Loucy (cell line): ENCODE measurements around the gene ODAD3.

ENCODE experiments used
- H2AFZ ChIP-seq: fragments of 200-600 bp; sonication (generic); 2 replicates; pipeline ENCODE4 v1.6.0; 2016; ENCODE audit warnings: antibody characterized with exemption, mild to moderate bottlenecking, low read length, moderate library complexity
- H3F3A ChIP-seq: fragments of 200-600 bp; 2 replicates; pipeline ENCODE4 v1.6.0; 2016; ENCODE audit warnings: antibody characterized with exemption, low read depth, mild to moderate bottlenecking
- H3K27me3 ChIP-seq: fragments of 200-600 bp; sonication (generic); 2 replicates; pipeline ENCODE4 v1.6.1; 2014; ENCODE audit warnings: low read length, mild to moderate bottlenecking; ENCODE audit not compliant: insufficient read depth, poor library complexity, severe bottlenecking
- H3K36me3 ChIP-seq: fragments of 200-600 bp; sonication (generic); 2 replicates; pipeline ENCODE4 v1.6.1; 2016; ENCODE audit warnings: low read length; ENCODE audit not compliant: insufficient read depth
- H3K4me1 ChIP-seq: fragments of 200-600 bp; sonication (generic); 2 replicates; pipeline ENCODE4 v1.5.1; 2014; ENCODE audit warnings: low read length, mild to moderate bottlenecking; ENCODE audit not compliant: insufficient read depth, poor library complexity, severe bottlenecking
- H3K4me2 ChIP-seq: fragments of 200-600 bp; sonication (generic); 2 replicates; pipeline ENCODE4 v1.6.0; 2014; ENCODE audit warnings: antibody characterized with exemption, low read length, low read depth, mild to moderate bottlenecking; ENCODE audit not compliant: poor library complexity, severe bottlenecking
- H3K4me3 ChIP-seq: fragments of 200-600 bp; sonication (generic); 2 replicates; pipeline ENCODE4 v1.5.1; 2014; ENCODE audit warnings: low read length, mild to moderate bottlenecking, mixed read lengths; ENCODE audit not compliant: poor library complexity, severe bottlenecking
- H3K79me2 ChIP-seq: fragments of 200-600 bp; sonication (generic); 2 replicates; pipeline ENCODE4 v1.6.1; 2014; ENCODE audit warnings: low read length; ENCODE audit not compliant: insufficient read depth
- H3K9ac ChIP-seq: fragments of 200-600 bp; sonication (generic); 2 replicates; pipeline ENCODE4 v1.6.0; 2014; ENCODE audit warnings: mild to moderate bottlenecking, low read depth, low read length, moderate library complexity; ENCODE audit not compliant: poor library complexity, severe bottlenecking
- H3K9me2 ChIP-seq: fragments of 200-600 bp; sonication (generic); replicated peaks from 2 replicates; pipeline ENCODE4 v1.6.1; 2016; ENCODE audit warnings: low read depth, low read length, mixed read lengths
- H3K9me3 ChIP-seq: fragments of 200-600 bp; sonication (generic); 2 replicates; pipeline ENCODE4 v1.6.1; 2014; ENCODE audit warnings: mild to moderate bottlenecking, antibody characterized with exemption, low read length, low read depth; ENCODE audit not compliant: insufficient read depth
- H4K20me1 ChIP-seq: fragments of 200-600 bp; sonication (generic); 2 replicates; pipeline ENCODE4 v1.6.0; 2014; ENCODE audit warnings: antibody characterized with exemption, low read length, mild to moderate bottlenecking; ENCODE audit not compliant: insufficient read depth, poor library complexity, severe bottlenecking
- EZH2phosphoT487 ChIP-seq: fragments of 200-600 bp; IDR thresholded peaks from 2 replicates; pipeline ENCODE4 v1.6.1; 2018; ENCODE audit warnings: antibody characterized with exemption, mild to moderate bottlenecking, moderate library complexity, borderline replicate concordance
- TF ChIP-seq, protein P1 (sequence below): fragments of 200-600 bp; sonication (generic); conservative IDR thresholded peaks from 2 replicates; pipeline ENCODE4 v1.5.1; 2014; ENCODE audit warnings: mild to moderate bottlenecking, antibody characterized with exemption, low read length

ODAD3 gene

DNA sequence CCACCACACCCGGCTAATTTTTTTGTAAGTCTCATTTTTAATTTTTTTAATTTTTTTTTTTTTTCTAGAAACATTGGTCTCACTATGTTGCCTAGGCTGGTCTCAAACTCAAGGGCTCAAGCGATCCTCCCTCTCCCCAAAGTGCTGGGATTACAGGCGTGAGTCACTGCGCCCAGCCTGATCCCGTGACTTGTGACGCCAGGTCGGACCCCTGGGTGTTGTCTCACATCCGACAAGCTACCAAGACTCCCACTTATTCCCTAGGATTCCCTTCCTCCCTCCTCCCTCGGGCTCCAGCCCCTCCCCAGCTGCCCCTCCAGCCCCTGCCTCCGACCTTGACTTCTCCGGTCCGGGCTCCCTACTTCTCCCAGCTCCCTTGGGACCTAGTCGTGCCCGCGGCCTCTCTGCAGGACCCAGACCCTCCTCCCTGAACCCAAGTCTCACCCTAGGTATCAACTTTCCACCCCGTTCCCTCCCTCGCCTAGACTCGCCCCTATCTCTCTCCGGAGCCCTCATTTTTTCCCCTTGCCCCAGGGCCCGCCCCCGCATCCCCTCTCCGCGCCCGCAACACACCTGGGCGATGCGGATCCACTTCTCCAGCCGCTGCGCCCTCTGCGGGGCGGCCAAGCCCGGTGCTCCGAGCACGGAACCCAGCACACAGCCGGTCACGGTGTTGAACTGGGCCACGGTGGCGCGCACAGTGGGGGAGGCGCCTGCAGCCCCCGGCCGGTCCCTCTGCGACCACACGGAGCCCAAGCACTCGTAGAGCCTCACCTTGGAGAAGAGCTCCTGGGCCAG, 28.9 kb downstream of the ODAD3 start:
- Histone ChIP-seq H2AFZ (no peak overlapping the region), H3K4me2 (no peak overlapping the region), H3F3A (no peaks in the 10 kb centered on the region)

DNA sequence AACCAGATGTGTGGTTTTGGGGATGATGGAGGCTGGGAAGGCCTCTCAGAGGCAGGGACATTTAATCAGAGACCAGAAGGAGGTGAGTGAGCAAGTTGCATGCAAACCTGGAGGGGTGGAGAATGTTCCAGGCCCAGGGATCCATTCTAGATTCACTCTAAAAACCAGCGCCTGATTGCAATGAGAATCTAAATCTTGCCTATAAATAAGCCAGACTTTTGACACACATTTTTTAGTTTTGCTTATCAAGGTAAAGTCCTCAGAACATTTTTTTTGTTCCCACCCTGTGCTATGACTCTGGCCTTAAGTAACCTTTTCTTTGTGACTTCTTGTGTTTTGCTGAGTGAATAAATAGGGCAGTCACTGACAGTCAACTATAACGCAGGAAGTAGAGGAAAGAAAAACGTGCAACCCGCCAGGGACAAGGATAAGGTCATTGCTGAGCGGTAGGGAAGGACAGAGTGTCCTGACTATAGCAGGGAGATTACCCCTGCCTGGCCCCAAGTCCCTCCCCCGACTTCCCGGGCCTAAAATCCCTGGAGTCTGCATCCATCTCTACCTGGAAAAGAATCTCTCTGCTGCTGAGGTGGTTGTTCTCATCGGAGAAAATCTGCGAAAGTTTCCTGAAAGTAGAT, 30.2 kb downstream of the ODAD3 start:
- Histone ChIP-seq H3K4me1 (no peaks in the 10 kb centered on the region), H3K9me3 (no peaks in the 10 kb centered on the region), H3K9ac (no peak overlapping the region), H4K20me1 (no peaks in the 10 kb centered on the region), H3K79me2 (no peaks in the 10 kb centered on the region), H3K27me3 (no peaks in the 10 kb centered on the region), H3K9me2 (no peaks in the 10 kb centered on the region), H2AFZ (no peak overlapping the region; the same call in 1 of the 2 replicates), H3F3A (no peaks in the 10 kb centered on the region), H3K4me2 (no peak overlapping the region), H3K4me3 (no peak overlapping the region), H3K36me3 (no peaks in the 10 kb centered on the region)
- no peak for TF ChIP-seq EZH2phosphoT487
- TF ChIP-seq, protein P1, sequence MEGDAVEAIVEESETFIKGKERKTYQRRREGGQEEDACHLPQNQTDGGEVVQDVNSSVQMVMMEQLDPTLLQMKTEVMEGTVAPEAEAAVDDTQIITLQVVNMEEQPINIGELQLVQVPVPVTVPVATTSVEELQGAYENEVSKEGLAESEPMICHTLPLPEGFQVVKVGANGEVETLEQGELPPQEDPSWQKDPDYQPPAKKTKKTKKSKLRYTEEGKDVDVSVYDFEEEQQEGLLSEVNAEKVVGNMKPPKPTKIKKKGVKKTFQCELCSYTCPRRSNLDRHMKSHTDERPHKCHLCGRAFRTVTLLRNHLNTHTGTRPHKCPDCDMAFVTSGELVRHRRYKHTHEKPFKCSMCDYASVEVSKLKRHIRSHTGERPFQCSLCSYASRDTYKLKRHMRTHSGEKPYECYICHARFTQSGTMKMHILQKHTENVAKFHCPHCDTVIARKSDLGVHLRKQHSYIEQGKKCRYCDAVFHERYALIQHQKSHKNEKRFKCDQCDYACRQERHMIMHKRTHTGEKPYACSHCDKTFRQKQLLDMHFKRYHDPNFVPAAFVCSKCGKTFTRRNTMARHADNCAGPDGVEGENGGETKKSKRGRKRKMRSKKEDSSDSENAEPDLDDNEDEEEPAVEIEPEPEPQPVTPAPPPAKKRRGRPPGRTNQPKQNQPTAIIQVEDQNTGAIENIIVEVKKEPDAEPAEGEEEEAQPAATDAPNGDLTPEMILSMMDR, result no peak

More for the DNA sequence above, 28.9 kb downstream of the ODAD3 start:
- Histone ChIP-seq H3K9me3 (no peaks in the 10 kb centered on the region), H3K27me3 (no peaks in the 10 kb centered on the region), H4K20me1 (no peaks in the 10 kb centered on the region), H3K9me2 (no peaks in the 10 kb centered on the region), H3K4me3 (no peak overlapping the region), H3K4me1 (no peaks in the 10 kb centered on the region), H3K9ac (no peak overlapping the region), H3K79me2 (no peaks in the 10 kb centered on the region), H3K36me3 (no peaks in the 10 kb centered on the region)
- no peak for TF ChIP-seq EZH2phosphoT487
- TF ChIP-seq, protein P1, result no peak

DNA sequence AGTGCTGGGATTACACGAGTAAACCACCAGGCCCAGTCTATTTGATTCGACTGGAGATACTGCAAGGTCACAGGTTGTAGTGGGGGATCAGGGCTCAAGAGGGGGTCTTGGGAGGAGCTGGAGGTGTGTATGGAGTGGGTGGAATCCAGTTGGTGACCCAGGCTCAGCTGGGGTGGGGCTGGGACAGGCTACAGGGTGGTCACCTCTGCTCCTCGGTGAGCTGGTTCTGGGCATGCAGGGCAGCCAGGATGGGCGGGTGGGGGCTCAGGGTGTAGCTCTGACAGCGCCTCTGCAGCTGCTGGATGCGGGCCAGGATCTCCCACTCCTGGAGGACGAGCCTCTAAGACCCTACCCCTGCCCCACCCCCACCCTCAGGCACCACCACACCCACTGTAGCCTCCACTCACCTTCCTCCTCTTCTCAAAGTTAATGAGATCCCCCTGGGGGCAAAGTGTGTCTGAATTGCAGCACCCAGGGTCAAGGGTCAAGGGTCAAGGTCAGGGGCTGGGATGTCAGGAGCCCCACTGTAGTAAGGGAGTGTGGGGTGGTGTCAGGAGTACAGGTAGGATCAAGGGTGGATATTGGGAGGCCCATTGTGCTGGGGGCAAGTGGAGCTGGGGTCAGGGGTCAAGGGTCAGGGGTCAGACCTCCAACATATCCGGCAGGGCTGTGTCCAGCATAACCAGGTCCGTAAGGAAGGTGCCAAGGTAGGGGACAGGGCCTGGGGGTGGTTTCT, 32.9 kb downstream of the ODAD3 start:
- Histone ChIP-seq H2AFZ (no peak overlapping the region), H4K20me1 (no peaks in the 10 kb centered on the region), H3K4me2 (no peak overlapping the region), H3K9me3 (no peaks in the 10 kb centered on the region), H3K4me3 (no peak overlapping the region), H3K4me1 (no peaks in the 10 kb centered on the region), H3K27me3 (no peaks in the 10 kb centered on the region), H3F3A (no peaks in the 10 kb centered on the region), H3K9me2 (no peaks in the 10 kb centered on the region), H3K9ac (no peak overlapping the region), H3K36me3 (no peaks in the 10 kb centered on the region), H3K79me2 (no peaks in the 10 kb centered on the region)
- TF ChIP-seq, protein P1, result no peak
- no peak for TF ChIP-seq EZH2phosphoT487
